IMR-90 (cell line): ENCODE results near the gene PCED1B. TPM values are rescaled to one million over a fixed set of nuclear protein-coding genes. Genes with fewer than 3 reads are reported as not detected.

ENCODE experiments used
- ATAC-seq: fragments of 200-7000 bp; cut with Tn5 transposase; 2 replicates; pipeline ENCODE4 v1.9.1; 2020; ENCODE audit warnings: low read depth, mild to moderate bottlenecking, moderate library complexity
- BruUV-seq: library from RNA; stranded (reverse); fragments of 400-500 nt; replicated peaks from 2 replicates; lab custom pipeline; 2021; lab: Mats Ljungman, UMichigan
- CTCF ChIA-PET: fragments of 300-600 bp; formaldehyde crosslinking; extraction: SDS; loops from one replicate; lab custom pipeline; 2021; ENCODE audit warnings: antibody characterized with exemption; lab: Yijun Ruan, JAX
- POLR2A ChIA-PET: fragments of 300-600 bp; sonication (Branson Sonifier 250); formaldehyde crosslinking; loops from one replicate; lab custom pipeline; 2022; ENCODE audit warnings: antibody characterized with exemption; ENCODE audit not compliant: unreplicated experiment; lab: Charles Lee
- DNase-seq: peaks from one replicate; pipeline ENCODE4 v3.0.0; 2013
- H2AFZ ChIP-seq: replicated peaks from 2 replicates; pipeline ENCODE3; 2013; ENCODE audit warnings: low read length, mild to moderate bottlenecking; ENCODE audit not compliant: poor library complexity
- H2AK5ac ChIP-seq: 2 replicates; pipeline ENCODE4 v1.6.1; 2013; ENCODE audit warnings: low read depth, low read length, inconsistent platforms
- H2AK9ac ChIP-seq: replicated peaks from 2 replicates; pipeline ENCODE3; 2013; ENCODE audit warnings: mild to moderate bottlenecking, low read depth, low read length, moderate library complexity; ENCODE audit not compliant: poor library complexity
- H2BK120ac ChIP-seq: 2 replicates; pipeline ENCODE4 v1.6.1; 2013; ENCODE audit warnings: low read depth, low read length, inconsistent platforms
- H2BK15ac ChIP-seq: 3 replicates; pipeline ENCODE4 v1.6.1; 2013; ENCODE audit warnings: low read depth, low read length, inconsistent platforms
- H2BK20ac ChIP-seq: 2 replicates; pipeline ENCODE4 v1.6.1; 2013; ENCODE audit warnings: low read depth, mild to moderate bottlenecking, inconsistent platforms, low read length, moderate library complexity
- H2BK5ac ChIP-seq: 2 replicates; pipeline ENCODE4 v1.6.1; 2013; ENCODE audit warnings: mild to moderate bottlenecking, low read depth, low read length, inconsistent platforms; ENCODE audit not compliant: poor library complexity, severe bottlenecking
- H3K14ac ChIP-seq: replicated peaks from 2 replicates; pipeline ENCODE4 v1.6.1; 2013; ENCODE audit warnings: low read depth, low read length, inconsistent platforms
- H3K18ac ChIP-seq: 2 replicates; pipeline ENCODE4 v1.6.1; 2013; ENCODE audit warnings: low read depth, low read length, control low read depth
- H3K23ac ChIP-seq: 2 replicates; pipeline ENCODE4 v1.6.1; 2013; ENCODE audit warnings: low read depth, low read length, inconsistent platforms
- H3K27ac ChIP-seq: 2 replicates; pipeline ENCODE4 v1.5.1; 2013; ENCODE audit warnings: mild to moderate bottlenecking, control low read depth, low read length; ENCODE audit not compliant: insufficient read depth
- H3K27me3 ChIP-seq: 2 replicates; pipeline ENCODE4 v1.6.1; 2013; ENCODE audit warnings: low read length; ENCODE audit not compliant: control insufficient read depth, insufficient read depth
- H3K36me3 ChIP-seq: 2 replicates; pipeline ENCODE4 v1.6.1; 2013; ENCODE audit warnings: low read length, mixed read lengths; ENCODE audit not compliant: control insufficient read depth, insufficient read depth
- H3K4ac ChIP-seq: 2 replicates; pipeline ENCODE4 v1.6.1; 2013; ENCODE audit warnings: low read depth, low read length, inconsistent platforms
- H3K4me1 ChIP-seq: 2 replicates; pipeline ENCODE4 v1.6.1; 2013; ENCODE audit warnings: low read length, mixed read lengths; ENCODE audit not compliant: control insufficient read depth, insufficient read depth
- H3K4me2 ChIP-seq: 2 replicates; pipeline ENCODE4 v1.6.1; 2013; ENCODE audit warnings: low read depth, mild to moderate bottlenecking, control low read depth, low read length, moderate library complexity
- H3K4me3 ChIP-seq: 2 replicates; pipeline ENCODE4 v1.5.1; 2013; ENCODE audit warnings: low read depth, mild to moderate bottlenecking, control low read depth, low read length, moderate library complexity; ENCODE audit not compliant: insufficient read depth
- H3K56ac ChIP-seq: 2 replicates; pipeline ENCODE4 v1.6.1; 2013; ENCODE audit warnings: low read length, inconsistent platforms; ENCODE audit not compliant: insufficient read depth; ENCODE audit errors: extremely low read depth
- H3K79me1 ChIP-seq, 2 experiments: 2 replicates each; pipeline ENCODE4 v1.6.1; 2013; ENCODE audit warnings: low read length in 2 of 2, inconsistent platforms in 1 of 2, low read depth in 1 of 2
- H3K9ac ChIP-seq: 2 replicates; pipeline ENCODE4 v1.6.1; 2013; ENCODE audit warnings: low read depth, low read length, control low read depth
- H3K9me1 ChIP-seq: 2 replicates; pipeline ENCODE4 v1.6.1; 2013; ENCODE audit warnings: low read length, inconsistent platforms; ENCODE audit not compliant: insufficient read depth
- H3K9me3 ChIP-seq: 2 replicates; pipeline ENCODE4 v1.6.1; 2013; ENCODE audit warnings: low read length; ENCODE audit not compliant: control insufficient read depth, insufficient read depth
- H4K20me1 ChIP-seq: 2 replicates; pipeline ENCODE4 v1.6.1; 2013; ENCODE audit warnings: low read length, inconsistent platforms; ENCODE audit not compliant: insufficient read depth
- H4K5ac ChIP-seq: 2 replicates; pipeline ENCODE4 v1.6.1; 2013; ENCODE audit warnings: mild to moderate bottlenecking, low read depth, low read length, control low read depth
- H4K8ac ChIP-seq, 2 experiments: 2 replicates each; pipeline ENCODE4 v1.6.1; 2013; ENCODE audit warnings: low read depth in 2 of 2, low read length in 2 of 2, control low read depth in 1 of 2, inconsistent platforms in 1 of 2
- H4K91ac ChIP-seq: 2 replicates; pipeline ENCODE4 v1.6.1; 2013; ENCODE audit warnings: low read depth, low read length, inconsistent platforms; ENCODE audit not compliant: insufficient read depth
- CEBPB ChIP-seq: IDR thresholded peaks from 2 replicates; pipeline ENCODE4 v1.6.1; 2012; ENCODE audit warnings: low read depth, low read length, improper control_type of control experiment
- MAZ ChIP-seq: IDR thresholded peaks from 2 replicates; pipeline ENCODE4 v1.6.1; 2012; ENCODE audit warnings: low read depth, mild to moderate bottlenecking, low read length, improper control_type of control experiment, moderate library complexity, borderline replicate concordance
- WGBS, 2 experiments: methylation state at CpG; one replicate each; pipeline versions ENCODE4 v1.1.5 to v1.1.7; 2013; ENCODE audit warnings: missing lambda C conversion rate in 2 of 2; ENCODE audit not compliant: insufficient read length in 1 of 2; ENCODE audit errors: extremely low coverage in 2 of 2; 5-methylcytosine and 5-hydroxymethylcytosine counted together
- dilution Hi-C: fragments of 300-500 bp; cut with HindIII; formaldehyde crosslinking; loops from one replicate; pipeline ENCODE4 v1.14.3; 2018; ENCODE audit warnings: low sequenced_read_pairs; ENCODE audit not compliant: unreplicated experiment
- in situ Hi-C: fragments of 300-500 bp; cut with MboI; formaldehyde crosslinking; loops from 3 replicates; pipeline ENCODE4 v1.14.3; 2019; ENCODE audit warnings: low sequenced_read_pairs, inconsistent platforms, mixed read lengths
- intact Hi-C: fragments of 100-400 bp; cut with micrococcal nuclease; formaldehyde crosslinking; loops from 2 replicates; pipeline ENCODE4 v1.10.0; 2022
- polyA plus RNA-seq, 3 experiments: library from polyadenylated mRNA; depleted of rRNA; stranded (reverse); fragments of >200 nt; gene quantifications; 2 replicates each; pipeline ENCODE4 v1.2.3, GENCODE V29; 2012; ENCODE audit warnings: low replicate concordance in 1 of 3
- total RNA-seq: library from RNA; depleted of rRNA; stranded (reverse); fragments of >200 nt; gene quantifications from 2 replicates; pipeline ENCODE4 v1.2.3, GENCODE V29; 2012

PCED1B gene
- total and polyA plus RNA-seq, 2 of the 4 experiments (the other 2 are of a cell fraction): 0.36 to 2.6 TPM

DNA sequence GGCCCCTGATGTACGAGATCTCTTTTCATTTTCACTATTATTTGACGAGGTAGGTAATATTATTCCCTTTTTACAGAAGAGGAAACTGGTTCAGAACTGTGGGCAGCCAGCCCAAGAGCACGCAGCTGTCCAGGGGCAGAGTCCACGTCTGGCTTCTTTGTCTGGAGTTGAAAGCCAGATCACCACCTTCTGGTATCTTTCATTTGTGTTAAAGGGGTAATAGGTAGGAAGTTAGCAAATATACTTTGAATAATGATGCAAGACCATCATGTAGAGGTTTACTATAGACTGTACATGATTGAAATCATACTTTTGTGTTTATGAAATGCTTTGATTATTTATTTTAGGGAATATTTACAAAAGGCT, 144.4 kb downstream of the PCED1B start:
- H2BK20ac ChIP-seq: peak overlapping the region; percentile 29; the same call in 1 of the 2 replicates
- in situ Hi-C loops (no loop called here), intact Hi-C loops (no loop called here), dilution Hi-C loops (no loop called here)
- H4K91ac ChIP-seq: peak overlapping the region; percentile 51; the same call in 1 of the 2 replicates
- DNase-seq (peak; percentile 22), ATAC-seq (peak; percentile 61)
- 0 out of 2 replicates have a peak overlapping the region, but pooled peaks have one; percentile 38 for H3K4ac ChIP-seq
- no peak overlapping the region; the same call in 1 of the 2 replicates for H3K18ac ChIP-seq
- peak overlapping the region; percentile 79 for H4K5ac ChIP-seq
- peaks cover 11% of the 10 kb centered on the region for H3K4me1 ChIP-seq
- BruUV-seq: no TSS peak
- H3K27me3 ChIP-seq: no peaks in the 10 kb centered on the region
- peak overlapping the region; percentile 57; the same call in 1 of the 2 replicates for H3K9ac ChIP-seq
- peak overlapping the region; percentile 56 for H2AFZ ChIP-seq
- peak overlapping the region; percentile 72; the same call in 1 of the 2 replicates for H3K4me2 ChIP-seq
- peak; percentile 36; the same call in 1 of the 2 replicates for TF ChIP-seq CEBPB
- no peak for TF ChIP-seq MAZ
- peak overlapping the region; percentile 73 for H2BK120ac ChIP-seq
- peak overlapping the region; percentile 67 to 84 for H4K8ac ChIP-seq
- H3K79me1 ChIP-seq: no peaks in the 10 kb centered on the region
- no peak overlapping the region for H3K56ac ChIP-seq
- no peaks in the 10 kb centered on the region for H3K36me3 ChIP-seq
- H4K20me1 ChIP-seq: no peaks in the 10 kb centered on the region
- no peak overlapping the region for H3K27ac ChIP-seq
- H3K14ac ChIP-seq: 0 out of 2 replicates have a peak overlapping the region, but pooled peaks have one; percentile 27
- H3K23ac ChIP-seq: no peak overlapping the region; the same call in 1 of the 2 replicates
- H3K9me3 ChIP-seq: no peaks in the 10 kb centered on the region
- no peak overlapping the region for H3K4me3 ChIP-seq
- no peak overlapping the region for H2AK5ac ChIP-seq
- whole genome bisulfite sequencing, 2 experiments: no CpG with 5 or more reads among the region's 4 CpGs
- H2AK9ac ChIP-seq: no peak overlapping the region
- POLR2A ChIA-PET: no interaction called here
- CTCF ChIA-PET: no interaction called here
- H2BK5ac ChIP-seq: no peak overlapping the region
- no peaks in the 10 kb centered on the region; the same call in 1 of the 2 replicates for H3K9me1 ChIP-seq
- H2BK15ac ChIP-seq: 0 out of 3 replicates have a peak overlapping the region, but pooled peaks have one; percentile 25
